G401 (cell line): ENCODE results near the gene ZNF628. TPM values are rescaled to one million over a fixed set of nuclear protein-coding genes. Genes with fewer than 3 reads are reported as not detected.
A peak's percentile ranks its signal among the peaks of the same experiment; 100 is the strongest.

Experiments used
- DNase-seq: peaks from one replicate; pipeline ENCODE4 v3.0.0-alpha.2; 2015; ENCODE audit warnings: low spot score
- in situ Hi-C: cut with HindIII; loops from 2 replicates; pipeline ENCODE4 v1.10.0; 2016; ENCODE audit warnings: low sequenced_read_pairs, mixed read lengths
- total RNA-seq: library from RNA; depleted of rRNA; stranded (reverse); fragments of >200 nt; shearing (Covaris generic); gene quantifications from 2 replicates; pipeline ENCODE4 v1.2.3, GENCODE V29; 2014

Gene ZNF628
- total RNA-seq, 1 experiment from 2014 or later: 13.3 TPM

DNA sequence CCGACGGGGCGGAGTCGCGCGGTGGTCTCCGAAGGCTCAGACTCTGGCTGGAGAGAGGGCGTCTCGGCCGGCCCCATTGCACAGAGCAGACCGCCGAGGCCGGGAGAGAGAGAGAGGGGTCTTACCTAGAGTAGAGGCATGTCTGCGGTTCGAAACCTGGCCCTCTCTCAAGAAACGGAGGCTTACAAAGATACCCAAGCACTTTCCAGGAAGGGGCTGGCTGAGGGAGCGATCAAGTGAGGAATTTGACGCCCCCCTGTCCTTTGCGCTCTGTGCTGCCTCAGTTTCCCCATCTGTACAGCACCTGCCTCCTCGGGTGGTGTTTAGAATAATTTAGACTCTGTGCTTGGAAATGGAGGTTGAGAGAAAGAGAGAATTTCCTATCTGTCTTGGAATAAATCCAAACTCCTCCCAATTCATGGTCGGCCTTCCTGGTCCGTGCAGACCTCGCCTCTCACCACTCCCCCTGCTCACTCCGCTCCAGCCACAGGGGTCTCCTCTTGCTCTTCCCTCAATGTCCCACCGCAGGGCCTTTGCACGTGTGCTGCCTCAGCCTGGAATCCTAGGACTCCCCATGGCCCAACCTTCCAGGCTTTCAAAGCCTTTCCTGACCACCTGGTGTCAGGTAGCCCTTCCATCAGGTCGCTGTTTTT, 14.3 kb upstream of the ZNF628 start:
- in situ Hi-C loops: no loop called here
- DNase-seq: peak; percentile 35

DNA sequence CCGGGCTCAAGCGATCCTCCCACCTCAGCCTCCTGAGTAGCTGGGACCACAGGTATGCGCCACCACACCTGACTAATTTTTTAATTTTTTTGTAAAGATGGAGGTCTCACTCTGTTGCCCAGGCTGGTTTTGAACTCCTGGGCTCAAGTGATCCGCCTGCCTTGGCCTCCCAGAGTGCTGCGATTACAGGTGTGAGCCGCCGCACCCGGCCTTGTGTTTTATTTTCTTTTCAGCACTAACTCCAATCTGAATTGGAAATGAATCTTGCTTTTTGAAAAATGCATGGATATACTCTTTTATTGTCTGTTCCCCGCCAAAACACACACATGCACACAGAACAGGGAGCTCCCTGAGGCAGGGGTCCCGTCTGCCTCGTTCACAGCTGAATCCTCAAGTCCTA, 13.7 kb upstream of the ZNF628 start:
- in situ Hi-C loops: no loop called here

DNA sequence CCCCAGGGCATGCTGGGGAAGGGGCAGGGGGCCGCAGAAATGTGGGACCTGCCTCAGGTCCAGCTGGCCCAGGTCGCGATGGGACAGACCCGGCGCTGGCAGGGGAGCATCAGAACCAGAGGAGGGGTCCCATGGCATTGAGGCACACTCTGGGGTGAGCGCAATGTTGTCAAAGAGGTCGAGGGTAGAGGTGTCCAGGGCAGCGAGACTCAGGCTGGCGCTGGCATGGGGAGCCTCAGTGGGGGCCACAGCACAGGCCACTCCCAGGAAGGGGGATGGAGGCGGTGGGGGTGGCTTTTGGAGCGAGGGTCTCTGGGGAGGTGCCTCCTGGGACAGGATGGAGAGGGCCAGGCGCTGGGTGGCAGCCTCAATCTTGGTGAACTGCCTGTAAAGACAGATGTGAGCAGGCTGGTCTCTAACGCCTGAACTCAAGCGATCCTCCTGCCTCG, 12.8 kb upstream of the ZNF628 start:
- no peak for DNase-seq
- in situ Hi-C loops: no loop called here

More for the DNA sequence above, 13.7 kb upstream of the ZNF628 start:
- no peak for DNase-seq

DNA sequence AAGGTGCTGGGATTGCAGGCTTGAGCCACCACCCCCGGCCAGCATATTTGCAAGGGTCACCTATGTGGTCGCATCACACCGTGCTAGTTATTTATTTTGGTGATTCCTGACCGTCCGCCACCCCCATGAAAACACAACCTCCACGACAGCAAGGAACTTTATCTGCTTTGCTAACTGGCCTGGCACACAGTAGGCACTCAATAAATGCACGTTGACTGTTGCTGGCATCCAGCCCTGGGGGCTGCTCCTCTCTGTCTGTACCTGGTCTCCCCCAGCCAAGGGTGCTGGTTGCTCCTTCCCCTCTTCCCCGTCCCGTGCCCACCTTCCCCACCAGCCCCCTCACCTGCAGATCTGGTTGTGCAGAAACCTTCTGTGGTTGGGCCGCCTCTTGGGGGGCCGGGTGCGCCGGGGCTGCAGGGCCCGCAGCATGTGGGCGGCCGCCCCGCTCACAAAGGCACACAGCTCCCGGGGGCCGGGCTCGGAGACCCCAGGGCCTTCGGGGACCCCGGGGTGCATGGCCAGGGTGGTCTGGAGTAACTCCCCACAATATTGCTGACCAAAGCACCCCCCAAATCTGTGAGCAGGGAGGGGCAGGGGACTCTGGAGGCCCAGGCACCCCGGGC, 12.3 kb upstream of the ZNF628 start:
- no peak for DNase-seq
- in situ Hi-C loops: no loop called here

DNA sequence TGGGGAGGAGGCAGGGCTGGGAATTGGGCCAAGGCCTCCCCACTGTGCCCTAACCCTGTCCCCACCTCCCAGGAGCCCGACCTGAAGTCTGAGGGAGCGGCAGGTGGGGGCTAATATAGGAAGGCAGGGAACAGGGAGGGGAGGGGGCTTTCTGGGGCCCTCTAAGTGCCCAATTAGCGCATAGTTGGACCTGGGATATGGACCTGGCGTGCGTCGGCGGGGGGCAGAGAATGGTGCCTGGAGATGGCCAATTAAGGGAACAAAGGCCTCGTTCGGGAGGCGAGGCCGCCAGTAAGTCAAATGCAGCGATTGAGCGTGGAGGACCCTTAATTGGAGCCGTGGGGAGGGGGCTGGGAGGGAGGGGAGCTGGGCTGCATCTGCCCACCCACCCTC, 11.8 kb upstream of the ZNF628 start, which contains the start of gene C19orf85:
TSS of gene C19orf85 (minus strand) at position 90 of the 393 bp plus-strand sequence. CDS start 197 bp downstream, outside the sequence.
- in situ Hi-C loops: no loop called here
- DNase-seq: no peak

DNA sequence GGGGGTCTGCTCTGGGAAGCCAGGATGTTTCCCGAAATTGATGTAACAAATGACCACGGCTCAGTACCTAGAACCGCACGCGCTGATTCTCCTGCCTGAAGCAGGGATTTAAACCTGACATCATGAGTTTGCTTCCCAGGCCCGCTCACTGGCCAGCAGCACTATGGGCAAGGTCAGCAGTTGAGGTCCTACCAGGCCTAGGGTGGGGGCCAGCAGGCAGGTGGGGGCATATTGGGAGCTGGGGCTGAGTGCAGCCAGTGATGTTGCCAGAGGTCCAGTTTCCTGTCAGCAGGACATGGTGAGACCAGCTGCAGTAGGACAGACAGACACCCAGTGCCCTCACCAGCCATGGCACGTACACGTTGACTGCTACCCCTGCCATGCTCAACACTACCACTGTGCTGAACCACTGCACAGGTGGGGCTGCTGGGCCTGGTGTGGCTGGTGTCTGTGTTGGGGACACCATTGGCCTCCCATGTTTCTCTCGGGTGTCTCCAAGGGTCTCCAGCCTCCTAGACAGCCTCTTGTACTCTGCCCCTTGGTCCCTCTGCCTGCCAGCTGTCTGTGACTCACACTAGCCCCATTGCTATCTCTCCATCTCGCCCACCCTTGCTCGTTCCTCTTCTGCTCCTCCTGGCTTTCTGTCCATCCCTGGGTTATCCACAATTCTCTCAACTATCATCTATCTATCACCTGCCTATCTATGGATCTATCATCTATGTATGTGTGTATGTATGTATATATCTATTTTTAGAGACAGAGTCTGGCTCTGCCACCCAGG, 10.8 kb upstream of the ZNF628 start:
- in situ Hi-C loops: no loop called here
- no peak for DNase-seq

GRCh38 chr19:55466241-55466614, 10.2 kb upstream of the ZNF628 start:
- no peak for DNase-seq
- in situ Hi-C loops: no loop called here

- in situ Hi-C loops: no loop called here
- peak; percentile 38 for DNase-seq
Observed at GRCh38 chr19:55467236-55468053, 9.0 kb upstream of the ZNF628 start.

- DNase-seq: no peak
- in situ Hi-C loops: no loop called here
Observed at GRCh38 chr19:55468054-55468393, 8.4 kb upstream of the ZNF628 start.

DNA sequence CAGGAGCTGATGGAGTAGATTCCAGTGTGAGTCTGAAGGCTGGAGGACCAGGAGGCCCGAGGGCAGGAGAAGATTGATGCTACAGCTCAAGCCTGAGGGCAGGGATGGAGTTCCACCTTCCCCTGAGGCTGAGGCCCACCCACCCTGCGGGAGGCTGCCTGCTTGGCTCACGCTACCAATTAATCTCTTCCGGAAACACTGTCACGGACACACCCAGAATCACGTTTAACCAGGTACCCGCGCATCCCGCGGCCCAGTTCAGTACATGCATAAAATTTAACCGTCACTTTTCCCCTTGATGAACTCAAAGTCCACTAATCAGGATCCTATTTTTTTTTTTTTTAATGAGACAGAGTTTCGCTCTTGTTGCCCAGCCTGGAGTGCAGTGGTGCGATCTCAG, 5.2 kb upstream of the ZNF628 start:
- no peak for DNase-seq
- in situ Hi-C loops: no loop called here

- in situ Hi-C loops: no loop called here
- no peak for DNase-seq
Observed at GRCh38 chr19:55472463-55472862, 4.0 kb upstream of the ZNF628 start.

- no peak for DNase-seq
- in situ Hi-C loops: no loop called here
Observed at GRCh38 chr19:55473225-55474012, 3.0 kb upstream of the ZNF628 start.

DNA sequence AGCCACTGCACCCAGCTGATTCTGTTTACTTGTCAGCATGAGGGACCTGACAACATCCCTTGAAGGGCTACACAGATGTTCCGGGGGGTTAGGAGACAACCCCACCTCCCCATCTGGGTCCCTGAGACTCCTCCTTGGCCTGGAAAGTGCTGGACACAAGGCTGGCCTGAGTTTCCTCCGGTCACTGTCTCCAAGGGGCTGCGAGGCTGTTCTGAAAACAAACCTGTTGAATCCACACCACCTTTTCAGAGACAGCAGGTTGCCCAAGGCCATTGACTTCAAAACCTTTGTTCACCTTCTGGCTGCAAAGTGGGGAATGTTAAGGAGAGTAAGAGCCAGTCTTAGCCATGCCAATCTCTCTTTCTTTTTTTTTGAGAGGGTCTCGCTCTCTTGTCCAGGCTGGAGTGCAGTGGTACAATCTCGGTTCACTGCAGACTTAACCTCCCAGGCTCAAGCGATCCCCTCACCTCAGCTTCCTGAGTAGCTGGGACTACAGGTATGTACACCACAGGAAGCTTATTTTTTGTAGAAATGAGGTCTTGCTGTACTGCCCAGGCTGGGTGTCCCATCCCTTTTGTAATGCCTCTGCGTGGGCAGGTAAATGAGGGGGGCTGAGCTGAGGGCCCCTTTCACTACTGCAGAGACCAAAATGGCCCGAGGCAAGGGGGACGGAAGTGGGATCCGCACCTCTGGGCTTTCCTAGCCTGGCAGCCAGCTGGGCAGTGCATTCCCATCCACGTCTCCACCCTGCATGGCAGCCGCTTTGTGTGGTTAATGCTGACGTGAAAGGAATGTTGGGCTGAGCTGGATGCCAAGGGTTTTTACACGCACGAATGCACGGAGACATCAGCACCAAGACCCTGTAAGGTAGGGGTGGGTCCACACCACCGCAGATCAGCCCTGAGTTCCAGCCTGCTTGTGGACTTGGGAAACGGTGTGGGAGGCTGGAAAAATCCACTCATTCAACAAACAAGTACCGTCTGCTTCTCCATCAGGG, 1.9 kb upstream of the ZNF628 start:
- in situ Hi-C loops: no loop called here
- DNase-seq: no peak

DNA sequence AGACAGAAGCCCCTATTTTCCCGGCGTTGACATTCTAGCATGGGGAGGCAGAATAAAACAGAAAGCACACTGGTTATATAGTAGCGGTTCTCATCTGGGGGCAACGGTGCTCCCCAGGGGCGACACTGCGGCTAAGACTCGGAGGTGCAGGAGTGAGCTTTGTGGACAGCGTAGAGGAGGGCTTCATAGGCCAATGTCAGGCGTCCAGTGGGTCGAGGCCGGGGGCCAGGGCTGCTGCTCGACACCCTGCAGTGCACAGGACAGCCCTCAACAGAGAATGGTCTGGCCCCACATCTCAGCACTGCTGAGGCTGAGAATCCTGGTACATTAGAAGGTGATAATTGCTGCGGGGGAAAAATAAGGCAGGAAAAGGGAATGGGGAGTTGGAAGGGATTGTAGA, 1.5 kb downstream of the ZNF628 start:
- no peak for DNase-seq
- in situ Hi-C loops: no loop called here

DNA sequence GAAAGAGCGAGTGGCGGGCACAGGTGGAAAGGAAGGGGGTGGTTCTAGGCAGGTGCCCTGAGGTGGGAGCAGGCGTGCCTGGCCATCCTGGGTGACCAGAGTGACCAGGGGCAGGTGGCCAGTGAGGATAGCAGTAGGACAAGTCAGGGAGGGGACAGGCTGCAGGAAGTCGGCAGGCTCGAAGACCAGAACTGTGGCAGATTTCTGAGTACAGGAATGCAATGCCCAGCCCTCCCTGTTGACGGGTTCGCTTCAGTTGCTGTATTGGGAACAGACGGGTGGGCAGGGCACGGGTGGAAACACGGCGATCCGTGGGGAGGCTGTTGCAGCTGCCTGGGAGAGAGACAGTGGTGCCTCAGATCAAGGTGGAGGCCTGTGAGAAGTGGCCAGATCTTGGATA, 1.9 kb downstream of the ZNF628 start:
- in situ Hi-C loops: no loop called here
- DNase-seq: no peak

DNA sequence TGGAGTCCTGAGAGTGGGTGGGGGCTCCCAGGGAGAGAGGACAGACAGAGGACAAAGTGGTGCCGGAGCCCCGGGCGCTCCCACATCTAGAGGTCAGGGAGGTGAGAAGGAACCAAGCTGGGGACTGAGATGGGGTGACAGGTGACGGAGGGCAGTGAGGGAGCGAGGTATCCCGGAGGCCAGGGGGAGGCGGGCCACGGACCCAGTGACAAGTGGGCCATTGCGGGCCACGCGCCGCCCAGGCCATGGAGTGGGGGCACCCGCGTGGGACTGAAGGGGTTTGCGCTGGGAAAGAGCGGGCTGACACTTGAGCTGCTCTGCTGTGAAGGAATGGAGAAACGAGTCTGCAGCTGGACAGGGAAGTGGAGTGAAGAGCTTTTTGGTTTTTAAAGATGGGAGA, 2.6 kb downstream of the ZNF628 start:
- no peak for DNase-seq
- in situ Hi-C loops: no loop called here

DNA sequence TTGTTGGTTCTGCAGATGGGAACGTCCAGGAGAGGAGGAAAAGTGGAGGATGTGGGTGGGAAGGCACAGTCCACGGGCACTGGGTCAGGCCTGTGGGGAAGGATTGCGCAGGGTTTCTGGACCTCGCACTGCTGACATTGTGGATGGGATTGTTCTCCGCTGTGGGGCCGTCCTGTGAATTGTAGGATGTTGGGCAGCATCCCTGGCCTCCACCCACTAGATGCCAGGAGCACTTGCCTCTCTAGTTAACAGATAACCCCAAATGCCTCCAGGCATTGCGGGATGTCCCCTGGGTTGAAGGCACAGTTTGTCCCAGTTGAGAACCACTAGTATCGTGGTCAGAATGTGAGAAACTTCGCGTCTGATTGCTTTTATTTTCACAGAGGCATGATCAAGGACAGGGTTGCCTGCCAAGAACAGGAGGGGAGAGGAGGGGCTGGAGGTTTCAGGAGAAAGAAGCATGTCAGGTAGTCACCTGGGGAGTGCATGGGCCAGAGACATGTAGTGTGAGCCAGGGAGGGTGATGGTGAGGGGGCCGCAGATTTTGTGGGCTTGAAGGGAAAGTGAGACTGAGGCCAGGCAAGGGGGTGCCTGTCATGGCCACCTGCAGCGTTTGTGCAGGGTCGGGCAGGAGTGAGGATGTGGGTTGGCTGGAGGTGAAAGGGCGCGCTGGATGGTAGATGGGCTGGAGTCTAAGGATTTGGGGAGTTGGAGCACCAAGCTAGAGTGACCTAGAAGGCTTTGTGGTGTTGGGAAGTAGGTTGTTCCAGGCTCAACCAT, 3.2 kb downstream of the ZNF628 start:
- in situ Hi-C loops: no loop called here

More for the DNA sequence above, 3.2 kb downstream of the ZNF628 start:
- DNase-seq: no peak
